Suprapubic skin (tissue), 4 donors: ENCODE data around the gene ALPL. TPM values are rescaled to one million over a fixed set of nuclear protein-coding genes. Genes with fewer than 3 reads are reported as not detected.

Experiments
- DNase-seq, 2 donors: peaks; one replicate each; pipeline ENCODE4 v3.0.0-alpha.2; 2019; ENCODE audit warnings: low spot score in 2 of 2
- H3K27ac ChIP-seq: fragments of 200-600 bp; sonication (generic); one replicate; pipeline ENCODE4 v1.5.1; 2019
- H3K27me3 ChIP-seq: fragments of 200-600 bp; sonication (generic); one replicate; pipeline ENCODE4 v1.5.1; 2019
- H3K36me3 ChIP-seq: fragments of 200-600 bp; sonication (generic); one replicate; pipeline ENCODE4 v1.5.1; 2019
- H3K4me1 ChIP-seq: fragments of 200-600 bp; sonication (generic); one replicate; pipeline ENCODE4 v1.5.1; 2019
- H3K4me3 ChIP-seq: fragments of 200-600 bp; sonication (generic); one replicate; pipeline ENCODE4 v1.5.1; 2019; ENCODE audit warnings: mild to moderate bottlenecking
- H3K9me3 ChIP-seq: fragments of 200-600 bp; sonication (generic); one replicate; pipeline ENCODE4 v1.5.1; 2019
- CTCF ChIP-seq, 2 donors: fragments of 200-600 bp in 1 of 2; fragments of 450-650 bp in 1 of 2; sonication (generic) in 1 of 2; IDR thresholded peaks; one replicate each; pipeline ENCODE4 v1.5.1; 2016 to 2019; ENCODE audit warnings: antibody characterized with exemption in 2 of 2, mild to moderate bottlenecking in 1 of 2, moderate library complexity in 1 of 2
- EP300 ChIP-seq: sonication (generic); formaldehyde crosslinking; IDR thresholded peaks from one replicate; pipeline ENCODE4 v1.6.1; 2017; ENCODE audit warnings: antibody characterized with exemption
- POLR2A ChIP-seq, 2 donors: fragments of 450-650 bp; IDR thresholded peaks; one replicate each; pipeline ENCODE4 v1.6.1; 2017; ENCODE audit warnings: antibody characterized with exemption in 2 of 2, mild to moderate bottlenecking in 2 of 2, moderate library complexity in 2 of 2
- POLR2AphosphoS5 ChIP-seq, 3 donors: sonication (generic); formaldehyde crosslinking; IDR thresholded peaks; one replicate each; pipeline ENCODE4 v1.6.1; 2017; ENCODE audit warnings: antibody characterized with exemption in 3 of 3
- WGBS: methylation state at CpG from one replicate; pipeline ENCODE4 v1.1.5; 2018; 5-methylcytosine and 5-hydroxymethylcytosine counted together
- total RNA-seq, 4 donors: library from RNA; depleted of rRNA; stranded (reverse); fragments of >200 nt; gene quantifications; one replicate each; pipeline ENCODE4 v1.1.0, GENCODE V29; 2016

Gene ALPL
- total RNA-seq, 4 donors from 2014 or later = 5.1 to 9.7 (median 6.0) TPM

GRCh38 chr1:21567241-21568005 is 58.2 kb downstream of the ALPL start:
- H3K36me3 ChIP-seq = no peaks in the 10 kb centered on the region
- WGBS = 95% methylated on average over 14 of the region's 24 CpGs
- no peaks in the 10 kb centered on the region for H3K27me3 ChIP-seq
- no peak for TF ChIP-seq POLR2AphosphoS5 (IDR thresholded peaks at IDR 0.05)
- no peak for TF ChIP-seq POLR2A (IDR thresholded peaks at IDR 0.05)
- no peak for TF ChIP-seq CTCF (IDR thresholded peaks at IDR 0.05)
- TF ChIP-seq EP300 = no peak
- H3K4me1 ChIP-seq = no peaks in the 10 kb centered on the region
- H3K27ac ChIP-seq = no peak overlapping the region
- no peak overlapping the region for H3K4me3 ChIP-seq
- H3K9me3 ChIP-seq = no peaks in the 10 kb centered on the region
- no peak for DNase-seq

GRCh38 chr1:21568006-21568746 is 59.0 kb downstream of the ALPL start:
- no peaks in the 10 kb centered on the region for H3K9me3 ChIP-seq
- H3K4me1 ChIP-seq = no peaks in the 10 kb centered on the region
- H3K4me3 ChIP-seq = no peak overlapping the region
- no peaks in the 10 kb centered on the region for H3K36me3 ChIP-seq
- 82% methylated on average over 15 of the region's 15 CpGs for WGBS
- H3K27me3 ChIP-seq = no peaks in the 10 kb centered on the region
- no peak for DNase-seq
- no peak overlapping the region for H3K27ac ChIP-seq
- no peak for TF ChIP-seq EP300
- TF ChIP-seq POLR2A (IDR thresholded peaks at IDR 0.05) = no peak
- no peak for TF ChIP-seq CTCF (IDR thresholded peaks at IDR 0.05)
- TF ChIP-seq POLR2AphosphoS5 (IDR thresholded peaks at IDR 0.05) = no peak

GRCh38 chr1:21568809-21569385 is 59.7 kb downstream of the ALPL start:
- Histone ChIP-seq H3K9me3 (no peaks in the 10 kb centered on the region), H3K4me3 (no peak overlapping the region), H3K27ac (no peak overlapping the region), H3K36me3 (no peaks in the 10 kb centered on the region), H3K4me1 (peaks cover 2% of the 10 kb centered on the region), H3K27me3 (peaks cover 4% of the 10 kb centered on the region)
- no peak for DNase-seq
- 82% methylated on average over 10 of the region's 10 CpGs for WGBS
- TF ChIP-seq POLR2AphosphoS5 (IDR thresholded peaks at IDR 0.05) = no peak
- no peak for TF ChIP-seq POLR2A (IDR thresholded peaks at IDR 0.05)
- no peak for TF ChIP-seq EP300

GRCh38 chr1:21569820-21570527 is 60.8 kb downstream of the ALPL start:
- no peak overlapping the region for H3K4me3 ChIP-seq
- no peak overlapping the region for H3K27ac ChIP-seq
- WGBS = 77% methylated on average over 10 of the region's 10 CpGs
- peaks cover 13% of the 10 kb centered on the region for H3K4me1 ChIP-seq
- H3K9me3 ChIP-seq = no peaks in the 10 kb centered on the region
- DNase-seq = no peak
- TF ChIP-seq POLR2AphosphoS5 (IDR thresholded peaks at IDR 0.05) (no peak), CTCF (IDR thresholded peaks at IDR 0.05) (no peak), EP300 (no peak), POLR2A (IDR thresholded peaks at IDR 0.05) (no peak)
- peaks cover 4% of the 10 kb centered on the region for H3K27me3 ChIP-seq
- no peaks in the 10 kb centered on the region for H3K36me3 ChIP-seq

- 90% methylated on average over 4 of the region's 5 CpGs for WGBS
- Histone ChIP-seq H3K27ac (no peak overlapping the region), H3K9me3 (no peaks in the 10 kb centered on the region), H3K4me3 (no peak overlapping the region), H3K4me1 (peaks cover 16% of the 10 kb centered on the region), H3K36me3 (no peaks in the 10 kb centered on the region), H3K27me3 (peaks cover 4% of the 10 kb centered on the region)
- no peak for DNase-seq
- TF ChIP-seq EP300 (no peak), POLR2A (IDR thresholded peaks at IDR 0.05) (no peak), POLR2AphosphoS5 (IDR thresholded peaks at IDR 0.05) (no peak), CTCF (IDR thresholded peaks at IDR 0.05) (no peak)
These were observed 61.3 kb downstream of the ALPL start for GRCh38 chr1:21570528-21570875.
